ENCODE results near the gene TTC39B. TPM values are rescaled to one million over a fixed set of nuclear protein-coding genes. Genes with fewer than 3 reads are reported as not detected.
A peak's percentile ranks its signal among the peaks of the same experiment; 100 is the strongest.

TTC39B gene
- total RNA-seq, 2 donors from 2014 or later: 5.3 to 6.0 TPM

GRCh38 chr9:15299374-15299939, 7.6 kb downstream of the TTC39B start:
- H3K4me1 ChIP-seq: peaks cover 19% of the 10 kb centered on the region
- ATAC-seq: no peak

GRCh38 chr9:15298362-15298761, 8.7 kb downstream of the TTC39B start:
- no peak overlapping the region for H3K27ac ChIP-seq
- intact Hi-C loops (cut with DNase I): no loop called here
- no peaks in the 10 kb centered on the region for H3K9me3 ChIP-seq
- DNase-seq (no peak), ATAC-seq (no peak)
- H3K4me1 ChIP-seq: peaks cover 19% of the 10 kb centered on the region
- TF ChIP-seq POLR2A (IDR thresholded peaks at IDR 0.05): no peak
- TF ChIP-seq CTCF (IDR thresholded peaks at IDR 0.05): no peak
- WGBS, 2 donors: 88 to 94% methylated on average over 3 of the region's 3 CpGs
- no peaks in the 10 kb centered on the region for H3K36me3 ChIP-seq (replicated peaks in 1 of 2; ENCODE audit: insufficient read depth in 1 of 2, low read depth in 2 of 2)
- H3K4me3 ChIP-seq: no peak overlapping the region
- no peaks in the 10 kb centered on the region for H3K27me3 ChIP-seq

More at GRCh38 chr9:15299374-15299939, 7.6 kb downstream of the TTC39B start:
- Histone ChIP-seq H3K27ac (no peak overlapping the region), H3K36me3 (replicated peaks in 1 of 2; ENCODE audit: insufficient read depth in 1 of 2, low read depth in 2 of 2) (no peaks in the 10 kb centered on the region), H3K9me3 (no peaks in the 10 kb centered on the region), H3K27me3 (no peaks in the 10 kb centered on the region), H3K4me3 (no peak overlapping the region)
- intact Hi-C loops (cut with DNase I): no loop called here
- 80 to 96% methylated on average over 6 of the region's 6 CpGs for WGBS, 2 donors
- no peak for DNase-seq
- TF ChIP-seq CTCF (IDR thresholded peaks at IDR 0.05) (no peak), POLR2A (IDR thresholded peaks at IDR 0.05) (no peak)

GRCh38 chr9:15295761-15296405, 11.1 kb downstream of the TTC39B start:
- 0% methylated on average over 4 of the region's 4 CpGs for WGBS, 2 donors
- peaks cover 19% of the 10 kb centered on the region for H3K4me1 ChIP-seq
- peak overlapping the region; percentile 79 to 87 (median 84) for H3K27ac ChIP-seq
- no peaks in the 10 kb centered on the region for H3K9me3 ChIP-seq
- no peaks in the 10 kb centered on the region for H3K27me3 ChIP-seq
- H3K4me3 ChIP-seq: no peak overlapping the region
- intact Hi-C loops (cut with DNase I): no loop called here
- TF ChIP-seq CTCF (IDR thresholded peaks at IDR 0.05) (no peak), POLR2A (IDR thresholded peaks at IDR 0.05) (peak in 2 of 3 donors; percentile 34)
- DNase-seq: peak in 3 of 4 donors; percentile 27 to 42 (median 27)
- peak; percentile 72 for ATAC-seq
- no peaks in the 10 kb centered on the region for H3K36me3 ChIP-seq (replicated peaks in 1 of 2; ENCODE audit: insufficient read depth in 1 of 2, low read depth in 2 of 2)

- Histone ChIP-seq H3K27me3 (no peaks in the 10 kb centered on the region), H3K4me3 (no peak overlapping the region), H3K36me3 (replicated peaks in 1 of 2; ENCODE audit: insufficient read depth in 1 of 2, low read depth in 2 of 2) (no peaks in the 10 kb centered on the region), H3K4me1 (peaks cover 19% of the 10 kb centered on the region), H3K9me3 (no peaks in the 10 kb centered on the region), H3K27ac (peak overlapping the region in 1 of 4 donors; percentile 86)
- no peak for TF ChIP-seq CTCF (IDR thresholded peaks at IDR 0.05)
- no peak for TF ChIP-seq POLR2A (IDR thresholded peaks at IDR 0.05)
- intact Hi-C loops (cut with DNase I): no loop called here
- ATAC-seq (no peak), DNase-seq (no peak)
- 90 to 94% methylated on average over 4 of the region's 4 CpGs for whole genome bisulfite sequencing, 2 donors
These were observed 12.4 kb downstream of the TTC39B start for GRCh38 chr9:15294604-15295003.
